ENCODE results near the gene SHROOM1. TPM values are rescaled to one million over a fixed set of nuclear protein-coding genes. Genes with fewer than 3 reads are reported as not detected.

Gene SHROOM1
- total RNA-seq: 15.6 and 16.7 TPM in 2 replicates

GRCh38 chr5:132830436-132831094 lies at the start of gene SHROOM1:
Gene SHROOM1, minus strand, starts transcription at chr5:132830647. Its CDS starts 4,507 bp downstream, at chr5:132826140.

GRCh38 chr5:132873119-132873929 lies 42.9 kb upstream of the SHROOM1 start, which contains the start of gene LEAP2:
Gene LEAP2, plus strand, starts transcription at chr5:132873668. Its CDS starts 27 bp downstream, at chr5:132873695.

GRCh38 chr5:132866342-132867045 lies 36.0 kb upstream of the SHROOM1 start, which contains the start of the genes GDF9 and UQCRQ:
Gene GDF9, minus strand, starts transcription at chr5:132866469. Its CDS starts 1,936 bp downstream, at chr5:132864533.
Gene UQCRQ, plus strand, starts transcription at chr5:132866642. Its CDS starts 240 bp downstream, at chr5:132866882.

GRCh38 chr5:132812781-132813598 lies 17.5 kb downstream of the SHROOM1 start, which contains the start of gene SOWAHA:
Gene SOWAHA, plus strand, starts transcription at chr5:132813302. Its CDS starts 320 bp downstream, at chr5:132813622.

GRCh38 chr5:132777209-132778069 lies 53.0 kb downstream of the SHROOM1 start, which contains the start of gene SEPTIN8:
Gene SEPTIN8, minus strand, starts transcription at chr5:132777239. Its CDS starts 102 bp downstream, at chr5:132777137.

Other genes starting within 250 kb of the SHROOM1 start
- not detected in 2 replicates for gene IL13, start 172.5 kb downstream of the SHROOM1 start, total RNA-seq
- not detected in 2 replicates for gene IL4, start 156.7 kb downstream of the SHROOM1 start, total RNA-seq
- 3.9 and 4.9 TPM in 2 replicates for gene KIF3A, start 93.1 kb downstream of the SHROOM1 start, total RNA-seq
- gene CCNI2, start 83.2 kb downstream of the SHROOM1 start, total RNA-seq: not detected in 2 replicates
- 40.9 and 45.4 TPM in 2 replicates for gene SEPTIN8, start 53.4 kb downstream of the SHROOM1 start, total RNA-seq
- gene SOWAHA, start 17.3 kb downstream of the SHROOM1 start, total RNA-seq: under 0.01 TPM in 1 of 2 replicates, not detected in the other
- gene GDF9, start 35.8 kb upstream of the SHROOM1 start, total RNA-seq: 0.18 TPM in 1 of 2 replicates, not detected in the other
- gene UQCRQ, start 36.0 kb upstream of the SHROOM1 start, total RNA-seq: 185 and 209 TPM in 2 replicates
- gene LEAP2, start 43.0 kb upstream of the SHROOM1 start, total RNA-seq: 1.6 TPM in 1 of 2 replicates, not detected in the other
- gene AFF4, start 133.0 kb upstream of the SHROOM1 start, total RNA-seq: 25.7 and 35.8 TPM in 2 replicates
- gene ZCCHC10, start 195.9 kb upstream of the SHROOM1 start, total RNA-seq: 7.6 and 61.4 TPM in 2 replicates
- gene HSPA4, start 221.4 kb upstream of the SHROOM1 start, total RNA-seq: 107 and 126 TPM in 2 replicates

Measured in myometrial cell (primary cell).